ENCODE data around the gene CSRNP2.
"Not testable (repeated sequence)": the region's sequence is repeated elsewhere in the genome, so short reads cannot be mapped to it uniquely, and the experiment has no call there.

The CSRNP2 gene

GRCh38 chr12:51078346-51078745 is 5.0 kb downstream of the CSRNP2 start:
- DNase-seq (ENCODE audit: low read depth) = not testable (repeated sequence)

- DNase-seq (ENCODE audit: low read depth) = no peak
Observed at GRCh38 chr12:51077930-51078329, 5.5 kb downstream of the CSRNP2 start.

- DNase-seq (ENCODE audit: low read depth) = peak; percentile 13
Observed at GRCh38 chr12:51076236-51076930, 7.0 kb downstream of the CSRNP2 start.

GRCh38 chr12:51075390-51075789 is 8.0 kb downstream of the CSRNP2 start:
- no peak for DNase-seq (ENCODE audit: low read depth)

GRCh38 chr12:51071663-51072062 is 11.7 kb downstream of the CSRNP2 start:
- no peak for DNase-seq (ENCODE audit: low read depth)

GRCh38 chr12:51070004-51070403 is 13.4 kb downstream of the CSRNP2 start:
- no peak for DNase-seq (ENCODE audit: low read depth)

- no peak for DNase-seq (ENCODE audit: low read depth)
Observed at GRCh38 chr12:51067771-51068170, 15.6 kb downstream of the CSRNP2 start.

GRCh38 chr12:51067229-51067628 is 16.2 kb downstream of the CSRNP2 start:
- no peak for DNase-seq (ENCODE audit: low read depth)

GRCh38 chr12:51065530-51065929 is 17.9 kb downstream of the CSRNP2 start:
- DNase-seq (ENCODE audit: low read depth) = no peak

- DNase-seq (ENCODE audit: low read depth) = no peak
Observed at GRCh38 chr12:51062631-51063397, 20.6 kb downstream of the CSRNP2 start.

- no peak for DNase-seq (ENCODE audit: low read depth)
Observed at GRCh38 chr12:51059086-51059485, 24.3 kb downstream of the CSRNP2 start.

- DNase-seq (ENCODE audit: low read depth) = no peak
Observed at GRCh38 chr12:51056242-51056641, 27.2 kb downstream of the CSRNP2 start.

GRCh38 chr12:51055060-51055459 is 28.3 kb downstream of the CSRNP2 start:
- DNase-seq (ENCODE audit: low read depth) = no peak

GRCh38 chr12:51051787-51052186 is 31.6 kb downstream of the CSRNP2 start:
- no peak for DNase-seq (ENCODE audit: low read depth)

GRCh38 chr12:51049525-51049924 is 33.9 kb downstream of the CSRNP2 start:
- no peak for DNase-seq (ENCODE audit: low read depth)

GRCh38 chr12:51048661-51049251 is 34.6 kb downstream of the CSRNP2 start:
- no peak for DNase-seq (ENCODE audit: low read depth)

GRCh38 chr12:51047655-51048540 is 35.5 kb downstream of the CSRNP2 start, which contains the start of gene LETMD1:
TSS of gene LETMD1 (plus strand) at chr12:51048327. CDS start at chr12:51048357, 30 bp downstream.
- DNase-seq (ENCODE audit: low read depth) = peak; percentile 87

- no peak for DNase-seq (ENCODE audit: low read depth)
Observed at GRCh38 chr12:51036279-51036678, 47.1 kb downstream of the CSRNP2 start.

- no peak for DNase-seq (ENCODE audit: low read depth)
Observed at GRCh38 chr12:51033457-51034089, 49.8 kb downstream of the CSRNP2 start.

- DNase-seq (ENCODE audit: low read depth) = no peak
Observed at GRCh38 chr12:51033048-51033447, 50.3 kb downstream of the CSRNP2 start.

GRCh38 chr12:51028813-51029150 is 54.6 kb downstream of the CSRNP2 start:
- no peak for DNase-seq (ENCODE audit: low read depth)

Data from activated T-cell treated with anti-CD3 and anti-CD28 coated beads for 24 hours (primary cell).